HepG2 (cell line): ENCODE data around the gene NPDC1. TPM values are rescaled to one million over a fixed set of nuclear protein-coding genes. Genes with fewer than 3 reads are reported as not detected.

Source experiments
- AKAP8 ChIP-seq: sonication (generic); formaldehyde crosslinking; IDR thresholded peaks from 2 replicates; pipeline ENCODE4 v1.5.1; 2020; ENCODE audit warnings: mild to moderate bottlenecking, missing genetic modification reagents
- GABPA ChIP-seq, 2 experiments: IDR thresholded peaks; 2 replicates each; pipeline ENCODE4 v1.6.1; 2011 to 2016; ENCODE audit warnings: low read depth in 2 of 2, low read length in 1 of 2, missing biosample characterization in 1 of 2, missing genetic modification characterization in 1 of 2
- HOXD1 ChIP-seq: sonication (generic); formaldehyde crosslinking; IDR thresholded peaks from 2 replicates; pipeline ENCODE4 v1.5.0; 2020; ENCODE audit warnings: missing genetic modification reagents
- ZFP82 ChIP-seq: sonication (generic); formaldehyde crosslinking; IDR thresholded peaks from 2 replicates; pipeline ENCODE4 v1.5.1; 2020; ENCODE audit warnings: mild to moderate bottlenecking, missing genetic modification reagents, borderline replicate concordance
- ZMAT3 ChIP-seq: sonication (generic); formaldehyde crosslinking; conservative IDR thresholded peaks from 2 replicates; pipeline ENCODE4 v1.7.0; 2021; ENCODE audit warnings: missing genetic modification reagents
- ZNF224 ChIP-seq: sonication (generic); formaldehyde crosslinking; IDR thresholded peaks from 2 replicates; pipeline ENCODE4 v1.5.0; 2020; ENCODE audit warnings: mild to moderate bottlenecking, missing genetic modification reagents
- ZNF777 ChIP-seq: sonication (generic); formaldehyde crosslinking; IDR thresholded peaks from 2 replicates; pipeline ENCODE4 v1.4.0; 2020; ENCODE audit warnings: missing genetic modification reagents
- ZXDC ChIP-seq: sonication (generic); formaldehyde crosslinking; IDR thresholded peaks from 2 replicates; pipeline ENCODE4 v1.5.0; 2020; ENCODE audit warnings: mild to moderate bottlenecking, missing genetic modification reagents
- polyA plus RNA-seq, 8 experiments: library from polyadenylated mRNA; depleted of rRNA in 3 of 8; stranded (reverse) in 7 of 8; unstranded in 1 of 8; fragments of >200 nt; fragmentation: Illumina TruSeq in 4 of 8; extraction: Trizol in 4 of 8; gene quantifications; 2 replicates each; pipeline versions ENCODE4 v1.2.1 to v1.2.3, GENCODE V29; 2011 to 2016; ENCODE audit warnings: low read depth in 4 of 8, missing spikeins in 1 of 8, mixed read lengths in 1 of 8; ENCODE audit not compliant: insufficient read depth in 1 of 8
- total RNA-seq, 5 experiments: library from RNA; depleted of rRNA; stranded (reverse); fragments of >200 nt; fragmentation: Illumina TruSeq; extraction: Trizol; gene quantifications; 2 replicates each; pipeline ENCODE4 v1.2.3, GENCODE V29; 2016; ENCODE audit warnings: low read depth in 1 of 5
- TF ChIP-seq, protein P1 (sequence below): sonication (generic); formaldehyde crosslinking; IDR thresholded peaks from 2 replicates; pipeline ENCODE4 v1.4.0; 2020; ENCODE audit warnings: missing genetic modification reagents

Gene NPDC1
- total and polyA plus RNA-seq, 2 of the 13 experiments (the other 11 are each of a cell fraction or from before 2014, with no cell fraction given): 0.84 to 5.4 TPM

DNA sequence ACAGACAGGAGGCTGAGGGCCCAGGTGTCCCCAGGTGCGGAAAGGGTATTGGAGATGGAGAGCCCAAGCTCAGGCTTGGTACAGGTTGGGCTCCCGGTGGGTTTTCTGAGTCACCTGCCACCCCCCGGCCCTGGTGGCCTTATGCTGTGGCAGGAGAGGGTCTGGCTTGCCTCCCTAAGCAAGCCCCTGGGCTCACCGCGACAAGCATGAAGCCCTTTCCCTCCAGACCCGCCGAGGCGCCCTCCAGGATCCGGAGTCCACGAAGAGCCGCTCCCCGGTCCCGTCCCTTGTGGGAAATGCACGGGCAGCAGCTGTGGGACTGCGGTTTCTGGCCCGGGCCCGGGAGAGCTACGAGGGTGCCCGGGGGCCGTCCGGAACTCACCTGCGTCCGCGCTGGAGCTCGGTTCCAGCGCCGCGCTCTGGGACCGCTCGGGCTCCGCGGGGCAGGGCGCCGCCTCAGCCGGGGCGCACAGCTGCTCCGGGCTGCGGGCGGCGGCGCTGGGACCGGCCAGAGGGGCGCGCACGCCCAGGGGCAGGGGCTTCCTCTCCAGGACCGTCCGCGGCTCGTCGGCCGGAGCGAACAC lies 23.6 kb upstream of the NPDC1 start (continued):
- TF ChIP-seq ZXDC (CRISPR knock-in tag) (no peak), AKAP8 (CRISPR knock-in tag) (0 out of 2 replicates have a peak, but pooled peaks have one; percentile 18), ZMAT3 (CRISPR knock-in tag) (no peak), ZNF777 (CRISPR knock-in tag) (peak; percentile 10; the same call in 1 of the 2 replicates), HOXD1 (CRISPR knock-in tag) (no peak), GABPA (IDR thresholded peaks at IDR 0.05; ENCODE audit: low read depth, low read length) (no peak), GABPA (CRISPR knock-in tag; IDR thresholded peaks at IDR 0.05; ENCODE audit: low read depth) (no peak), ZFP82 (CRISPR knock-in tag) (0 out of 2 replicates have a peak, but pooled peaks have one; percentile 55), ZNF224 (CRISPR knock-in tag) (no peak)
- TF ChIP-seq, protein P1, sequence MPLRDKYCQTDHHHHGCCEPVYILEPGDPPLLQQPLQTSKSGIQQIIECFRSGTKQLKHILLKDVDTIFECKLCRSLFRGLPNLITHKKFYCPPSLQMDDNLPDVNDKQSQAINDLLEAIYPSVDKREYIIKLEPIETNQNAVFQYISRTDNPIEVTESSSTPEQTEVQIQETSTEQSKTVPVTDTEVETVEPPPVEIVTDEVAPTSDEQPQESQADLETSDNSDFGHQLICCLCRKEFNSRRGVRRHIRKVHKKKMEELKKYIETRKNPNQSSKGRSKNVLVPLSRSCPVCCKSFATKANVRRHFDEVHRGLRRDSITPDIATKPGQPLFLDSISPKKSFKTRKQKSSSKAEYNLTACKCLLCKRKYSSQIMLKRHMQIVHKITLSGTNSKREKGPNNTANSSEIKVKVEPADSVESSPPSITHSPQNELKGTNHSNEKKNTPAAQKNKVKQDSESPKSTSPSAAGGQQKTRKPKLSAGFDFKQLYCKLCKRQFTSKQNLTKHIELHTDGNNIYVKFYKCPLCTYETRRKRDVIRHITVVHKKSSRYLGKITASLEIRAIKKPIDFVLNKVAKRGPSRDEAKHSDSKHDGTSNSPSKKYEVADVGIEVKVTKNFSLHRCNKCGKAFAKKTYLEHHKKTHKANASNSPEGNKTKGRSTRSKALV (CRISPR knock-in tag): peak; percentile 92
